RWPE2 (cell line): ENCODE results near the gene TRAPPC10.

Source experiments
- ATAC-seq: fragments of 200-7000 bp; cut with Tn5 transposase; 3 replicates; pipeline ENCODE4 v1.9.1; 2021; ENCODE audit warnings: low read depth
- DNase-seq: peaks from one replicate; pipeline ENCODE4 v3.0.0-alpha.2; 2020; ENCODE audit warnings: low spot score
- H3K27ac ChIP-seq: fragments of 450-650 bp; 2 replicates; pipeline ENCODE4 v1.5.1; 2017; ENCODE audit warnings: mild to moderate bottlenecking; ENCODE audit not compliant: poor library complexity, severe bottlenecking
- H3K27me3 ChIP-seq: fragments of 250-450 bp; sonication (Bioruptor Pico); 2 replicates; pipeline ENCODE4 v1.5.1; 2021; ENCODE audit warnings: mild to moderate bottlenecking, moderate library complexity; ENCODE audit not compliant: insufficient read depth, poor library complexity, severe bottlenecking
- H3K36me3 ChIP-seq: fragments of 250-450 bp; sonication (Bioruptor Pico); 2 replicates; pipeline ENCODE4 v1.5.1; 2020; ENCODE audit warnings: low read depth, mild to moderate bottlenecking, moderate library complexity
- H3K4me1 ChIP-seq: fragments of 250-450 bp; sonication (Bioruptor Pico); 2 replicates; pipeline ENCODE4 v1.5.1; 2021; ENCODE audit warnings: mild to moderate bottlenecking, moderate library complexity; ENCODE audit not compliant: insufficient read depth, poor library complexity, severe bottlenecking
- H3K4me3 ChIP-seq: fragments of 250-450 bp; sonication (Bioruptor Pico); 2 replicates; pipeline ENCODE4 v1.5.1; 2021; ENCODE audit warnings: mild to moderate bottlenecking, moderate library complexity; ENCODE audit not compliant: severe bottlenecking
- H3K9me3 ChIP-seq: fragments of 250-450 bp; sonication (Bioruptor Pico); 2 replicates; pipeline ENCODE4 v1.5.1; 2021; ENCODE audit warnings: mild to moderate bottlenecking, moderate library complexity; ENCODE audit not compliant: severe bottlenecking
- TF ChIP-seq, protein P1 (sequence below): fragments of 450-650 bp; IDR thresholded peaks from one replicate; pipeline ENCODE4 v1.5.1; 2017; ENCODE audit warnings: mild to moderate bottlenecking, moderate library complexity; ENCODE audit not compliant: poor library complexity, severe bottlenecking

The TRAPPC10 gene

DNA sequence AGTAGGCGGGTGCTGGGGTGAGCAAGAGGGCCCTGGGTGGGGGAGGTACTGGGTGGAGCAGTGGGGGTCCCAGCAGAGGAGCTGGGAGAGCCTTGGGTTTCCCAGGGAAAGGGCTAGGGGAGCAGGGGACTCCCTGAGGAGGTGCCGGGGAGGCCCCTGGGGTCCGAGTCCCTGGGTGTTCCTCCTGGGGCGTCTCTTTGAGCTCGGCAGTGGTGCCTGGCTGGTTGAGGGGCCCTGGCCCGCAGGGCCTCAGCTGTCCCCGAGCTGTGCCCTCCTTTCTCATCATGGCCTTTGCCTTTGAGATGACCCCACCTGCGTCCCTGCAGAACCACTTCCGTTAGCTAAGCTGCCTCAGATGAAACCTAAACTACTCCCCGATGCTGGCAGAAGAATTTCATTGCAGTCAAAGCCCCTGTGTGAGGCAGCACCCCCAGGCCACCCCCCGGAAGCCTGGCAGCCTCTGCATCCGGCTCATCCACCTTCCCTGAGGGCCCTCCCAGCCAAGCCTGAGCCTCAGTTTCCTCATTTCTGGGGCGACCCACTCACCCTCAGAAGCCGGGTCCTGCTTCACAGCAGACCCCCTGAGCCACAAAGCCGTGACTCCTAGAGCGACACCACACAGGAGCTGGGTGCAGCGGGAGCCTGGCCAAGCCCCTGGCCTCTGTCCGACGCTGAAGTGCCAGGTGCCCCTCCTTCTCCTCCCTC, 43.5 kb upstream of the TRAPPC10 start:
- Histone ChIP-seq H3K9me3 (no peaks in the 10 kb centered on the region), H3K36me3 (0 out of 2 replicates have a peak, but pooled peaks cover 6% of the 10 kb centered on the region), H3K27me3 (no peaks in the 10 kb centered on the region), H3K27ac (no peak overlapping the region), H3K4me3 (no peak overlapping the region), H3K4me1 (no peaks in the 10 kb centered on the region)
- DNase-seq (no peak), ATAC-seq (no peak)
- TF ChIP-seq, protein P1, sequence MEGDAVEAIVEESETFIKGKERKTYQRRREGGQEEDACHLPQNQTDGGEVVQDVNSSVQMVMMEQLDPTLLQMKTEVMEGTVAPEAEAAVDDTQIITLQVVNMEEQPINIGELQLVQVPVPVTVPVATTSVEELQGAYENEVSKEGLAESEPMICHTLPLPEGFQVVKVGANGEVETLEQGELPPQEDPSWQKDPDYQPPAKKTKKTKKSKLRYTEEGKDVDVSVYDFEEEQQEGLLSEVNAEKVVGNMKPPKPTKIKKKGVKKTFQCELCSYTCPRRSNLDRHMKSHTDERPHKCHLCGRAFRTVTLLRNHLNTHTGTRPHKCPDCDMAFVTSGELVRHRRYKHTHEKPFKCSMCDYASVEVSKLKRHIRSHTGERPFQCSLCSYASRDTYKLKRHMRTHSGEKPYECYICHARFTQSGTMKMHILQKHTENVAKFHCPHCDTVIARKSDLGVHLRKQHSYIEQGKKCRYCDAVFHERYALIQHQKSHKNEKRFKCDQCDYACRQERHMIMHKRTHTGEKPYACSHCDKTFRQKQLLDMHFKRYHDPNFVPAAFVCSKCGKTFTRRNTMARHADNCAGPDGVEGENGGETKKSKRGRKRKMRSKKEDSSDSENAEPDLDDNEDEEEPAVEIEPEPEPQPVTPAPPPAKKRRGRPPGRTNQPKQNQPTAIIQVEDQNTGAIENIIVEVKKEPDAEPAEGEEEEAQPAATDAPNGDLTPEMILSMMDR = no peak

DNA sequence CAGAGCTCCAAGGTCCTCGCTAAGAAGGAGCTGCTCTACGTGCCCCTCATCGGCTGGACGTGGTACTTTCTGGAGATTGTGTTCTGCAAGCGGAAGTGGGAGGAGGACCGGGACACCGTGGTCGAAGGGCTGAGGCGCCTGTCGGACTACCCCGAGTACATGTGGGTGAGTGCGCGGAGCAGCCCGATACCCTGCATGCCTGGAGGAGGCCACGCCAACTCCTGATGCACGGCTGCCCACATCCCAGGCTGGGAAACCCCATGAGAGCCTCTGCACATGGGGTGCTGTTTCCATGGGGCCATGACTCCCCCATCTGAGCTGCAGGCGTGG, 43.0 kb upstream of the TRAPPC10 start:
- H3K4me1 ChIP-seq = no peaks in the 10 kb centered on the region
- H3K27ac ChIP-seq = no peak overlapping the region
- H3K36me3 ChIP-seq = 0 out of 2 replicates have a peak, but pooled peaks cover 6% of the 10 kb centered on the region
- no peaks in the 10 kb centered on the region for H3K27me3 ChIP-seq
- DNase-seq = no peak
- ATAC-seq = no peak
- H3K4me3 ChIP-seq = no peak overlapping the region
- H3K9me3 ChIP-seq = no peaks in the 10 kb centered on the region
- TF ChIP-seq, protein P1 = no peak

DNA sequence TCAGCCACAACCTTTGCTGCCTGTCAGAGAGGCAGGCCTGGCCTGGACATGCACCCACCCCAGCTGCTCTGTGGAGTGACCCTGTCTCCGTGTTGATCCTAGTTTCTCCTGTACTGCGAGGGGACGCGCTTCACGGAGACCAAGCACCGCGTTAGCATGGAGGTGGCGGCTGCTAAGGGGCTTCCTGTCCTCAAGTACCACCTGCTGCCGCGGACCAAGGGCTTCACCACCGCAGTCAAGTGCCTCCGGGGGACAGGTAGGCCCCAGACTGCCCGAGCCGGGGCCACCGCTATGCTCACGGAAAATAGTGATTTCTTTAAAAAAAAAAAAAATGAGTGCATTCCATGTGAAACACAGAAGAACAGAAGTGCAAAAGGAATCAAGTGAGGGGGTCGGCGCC, 41.6 kb upstream of the TRAPPC10 start:
- DNase-seq (no peak), ATAC-seq (no peak)
- H3K27me3 ChIP-seq = no peaks in the 10 kb centered on the region
- no peaks in the 10 kb centered on the region for H3K9me3 ChIP-seq
- no peak overlapping the region for H3K4me3 ChIP-seq
- H3K27ac ChIP-seq = no peak overlapping the region
- no peaks in the 10 kb centered on the region for H3K4me1 ChIP-seq
- 0 out of 2 replicates have a peak, but pooled peaks cover 6% of the 10 kb centered on the region for H3K36me3 ChIP-seq
- TF ChIP-seq, protein P1 = no peak

DNA sequence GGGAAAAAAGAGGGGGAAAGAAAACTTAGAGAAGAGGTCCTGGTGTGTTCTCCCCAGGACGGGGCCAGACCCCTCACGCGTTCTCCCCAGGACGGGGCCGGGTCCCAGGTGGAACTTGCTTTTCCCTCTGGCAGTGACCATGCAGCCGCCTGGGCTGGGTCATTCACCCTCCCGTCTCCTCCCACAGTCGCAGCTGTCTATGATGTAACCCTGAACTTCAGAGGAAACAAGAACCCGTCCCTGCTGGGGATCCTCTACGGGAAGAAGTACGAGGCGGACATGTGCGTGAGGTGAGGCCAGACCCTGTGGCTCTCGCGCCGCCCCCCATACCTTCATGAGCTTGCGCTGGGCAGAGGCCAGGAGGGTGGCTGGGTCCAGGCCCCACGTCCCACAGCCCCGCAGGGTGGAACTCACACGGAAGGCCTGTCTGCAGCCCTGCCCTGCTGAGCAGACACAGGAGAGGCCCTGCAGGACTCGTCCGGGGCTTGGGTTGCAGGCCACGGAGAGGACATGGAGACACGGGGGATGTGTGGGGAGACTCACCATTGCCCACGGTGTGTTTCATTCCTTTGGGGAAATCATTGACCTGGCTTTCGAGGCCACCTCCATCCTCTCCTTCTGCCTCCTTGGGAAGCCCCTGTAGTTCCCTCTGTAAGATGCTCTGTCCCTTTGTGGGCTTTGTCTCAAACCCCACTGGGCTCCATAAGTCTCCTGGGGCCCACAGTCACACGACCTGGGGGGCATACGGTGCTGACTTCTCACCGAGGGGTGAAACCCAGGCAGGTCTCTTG, 40.7 kb upstream of the TRAPPC10 start:
- Histone ChIP-seq H3K9me3 (no peaks in the 10 kb centered on the region), H3K36me3 (peaks cover 6% of the 10 kb centered on the region; the same call in 1 of the 2 replicates), H3K4me3 (no peak overlapping the region), H3K4me1 (no peaks in the 10 kb centered on the region), H3K27ac (no peak overlapping the region), H3K27me3 (no peaks in the 10 kb centered on the region)
- ATAC-seq = no peak
- TF ChIP-seq, protein P1 = no peak
- no peak for DNase-seq

DNA sequence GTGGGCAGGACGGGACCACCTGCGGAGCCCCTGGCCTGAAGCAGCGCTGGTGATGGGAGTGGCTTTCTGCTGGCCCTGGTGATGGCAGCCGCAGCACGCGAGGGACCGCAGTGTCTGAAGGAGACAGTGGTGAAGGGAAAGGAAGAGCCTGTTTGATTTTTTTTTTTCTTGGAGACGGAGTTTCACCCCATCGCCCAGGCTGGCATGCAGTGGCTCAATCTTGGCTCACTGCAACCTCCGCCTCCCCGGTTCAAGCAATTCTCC, 40.2 kb upstream of the TRAPPC10 start:
- no peak for ATAC-seq
- Histone ChIP-seq H3K36me3 (peaks cover 11% of the 10 kb centered on the region), H3K27ac (no peak overlapping the region), H3K9me3 (no peaks in the 10 kb centered on the region), H3K4me1 (no peaks in the 10 kb centered on the region), H3K4me3 (no peak overlapping the region), H3K27me3 (no peaks in the 10 kb centered on the region)
- TF ChIP-seq, protein P1 = no peak
- no peak for DNase-seq
